Muscle of leg (tissue), 9 donors: ENCODE measurements around the gene PLA2G10. TPM values are rescaled to one million over a fixed set of nuclear protein-coding genes. Genes with fewer than 3 reads are reported as not detected.

Source experiments
- polyA plus RNA-seq, 8 donors: library from polyadenylated mRNA; unstranded; fragments of 120-200 nt; gene quantifications; one replicate each; pipeline versions ENCODE4 v1.2.1 to v1.2.3, GENCODE V29; 2013; ENCODE audit warnings: inconsistent platforms in 1 of 8, low replicate concordance in 1 of 8; ENCODE audit not compliant: insufficient read length in 8 of 8, insufficient read depth in 1 of 8
- total RNA-seq: library from RNA; stranded (reverse); fragments of 120-200 nt; gene quantifications from one replicate; pipeline ENCODE4 v1.2.4, GENCODE V29; 2013

The PLA2G10 gene
- total and polyA plus RNA-seq, 9 donors, result 0.18 to 0.73 (median 0.45) TPM; not detected in 1

Other genes with a start within 250 kb of the PLA2G10 start
- 13.6 TPM for gene PARN, start 64.0 kb downstream of the PLA2G10 start, total RNA-seq
- gene PARN, start 64.0 kb downstream of the PLA2G10 start, polyA plus RNA-seq, result 10 to 100 TPM; 14.9 to 18.0 (median 16.4) TPM
- 43.5 TPM for gene BFAR, start 61.4 kb downstream of the PLA2G10 start, total RNA-seq
- 10 to 100 TPM; 42.3 to 60.0 (median 51.4) TPM for gene BFAR, start 61.4 kb downstream of the PLA2G10 start, polyA plus RNA-seq
- 0.66 TPM for gene NPIPA3, start 9.1 kb upstream of the PLA2G10 start, total RNA-seq
- gene NPIPA3, start 9.1 kb upstream of the PLA2G10 start, polyA plus RNA-seq, result 10 to 100 TPM in 1 of 8 donors, 1 to 10 TPM in 5, under 1 TPM in 1, not detected in 1; 0.97 to 22.9 (median 5.7) TPM
- gene NPIPA2, start 48.2 kb upstream of the PLA2G10 start, total RNA-seq, result 0.31 TPM
- gene NPIPA2, start 48.2 kb upstream of the PLA2G10 start, polyA plus RNA-seq, result 10 to 100 TPM in 2 of 8 donors, 1 to 10 TPM in 4, not detected in 2; 3.5 to 16.3 (median 6.4) TPM
- gene NOMO1, start 139.4 kb upstream of the PLA2G10 start, total RNA-seq, result 40.3 TPM
- gene NOMO1, start 139.4 kb upstream of the PLA2G10 start, polyA plus RNA-seq, result 10 to 100 TPM; 47.5 to 73.5 (median 60.7) TPM
- gene NPIPA1, start 243.1 kb upstream of the PLA2G10 start, total RNA-seq, result 93.3 TPM
- gene NPIPA1, start 243.1 kb upstream of the PLA2G10 start, polyA plus RNA-seq, result 100 to 1,000 TPM in 5 of 8 donors, 10 to 100 TPM in 3; 77.6 to 132 (median 109) TPM